Right lung (tissue), 5 donors: ENCODE results near the gene SPTLC2. TPM values are rescaled to one million over a fixed set of nuclear protein-coding genes. Genes with fewer than 3 reads are reported as not detected.
A peak's percentile ranks its signal among the peaks of the same experiment; 100 is the strongest.

ENCODE experiments used
- DNase-seq, 2 donors: peaks; one replicate each; pipeline ENCODE4 v3.0.0-alpha.2; 2013
- polyA plus RNA-seq, 5 donors: library from polyadenylated mRNA; unstranded; fragments of 120-200 nt; gene quantifications; one replicate each; pipeline versions ENCODE4 v1.2.1 to v1.2.3, GENCODE V29; 2013; ENCODE audit warnings: inconsistent platforms in 1 of 5, low replicate concordance in 1 of 5; ENCODE audit not compliant: insufficient read length in 5 of 5, insufficient read depth in 1 of 5

SPTLC2 gene
- polyA plus RNA-seq, 5 donors, result 22.7 to 37.2 (median 34.9) TPM

DNA sequence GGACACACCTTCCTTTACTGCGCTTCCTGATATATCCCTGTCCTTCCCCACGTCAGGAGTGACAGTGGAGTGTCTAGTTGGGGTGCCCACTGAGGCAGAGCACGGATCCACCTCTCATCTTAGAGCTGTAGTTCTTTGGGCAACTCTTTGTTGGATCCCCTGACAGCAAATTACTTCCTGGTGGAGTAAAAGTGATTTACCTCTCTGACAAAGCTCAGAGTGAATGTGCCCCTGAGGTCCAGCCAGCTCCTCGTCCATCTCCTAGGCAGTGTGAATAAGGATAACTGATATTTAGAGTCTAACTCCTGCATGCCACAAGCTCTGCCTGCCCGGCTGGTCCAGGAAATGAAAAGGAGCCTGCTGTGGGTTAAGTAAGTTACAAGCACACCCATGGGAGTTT, 142.5 kb downstream of the SPTLC2 start:
- DNase-seq, result no peak

DNA sequence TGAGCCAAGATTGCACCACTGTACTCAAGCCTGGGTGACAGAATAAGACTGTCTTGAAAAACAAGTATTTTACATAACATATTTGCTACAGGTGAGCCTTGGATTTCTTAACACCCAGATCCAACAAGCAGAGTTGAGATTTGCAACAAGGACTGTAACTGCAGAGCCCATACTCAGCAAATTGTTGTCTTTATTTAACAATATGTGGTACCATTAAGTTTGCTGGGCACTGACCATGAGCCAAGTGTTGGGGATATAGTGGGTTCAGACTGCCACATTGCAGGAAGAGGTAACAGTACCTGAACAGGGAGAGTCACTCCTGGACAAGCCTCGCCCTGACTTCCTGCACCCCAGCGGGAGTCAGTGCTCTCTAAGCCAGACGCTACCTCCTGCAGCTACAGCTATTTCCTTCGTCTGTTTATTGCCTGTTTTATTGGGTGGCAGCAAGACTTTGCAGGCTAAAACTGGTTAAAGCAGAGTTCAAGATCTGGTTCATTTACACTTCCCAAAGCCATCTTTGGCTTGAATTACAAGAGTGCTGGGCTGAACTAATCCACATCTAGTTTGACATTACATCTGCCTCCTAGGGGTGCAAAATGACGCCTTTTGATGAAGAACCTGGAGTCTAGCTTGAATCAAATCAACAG, 146.1 kb downstream of the SPTLC2 start:
- no peak for DNase-seq

GRCh38 chr14:77469539-77469938, 146.9 kb downstream of the SPTLC2 start:
- DNase-seq, result no peak

- no peak for DNase-seq
Measured at GRCh38 chr14:77469067-77469505, 147.4 kb downstream of the SPTLC2 start.

GRCh38 chr14:77467801-77468200, 148.6 kb downstream of the SPTLC2 start:
- DNase-seq, result no peak

DNA sequence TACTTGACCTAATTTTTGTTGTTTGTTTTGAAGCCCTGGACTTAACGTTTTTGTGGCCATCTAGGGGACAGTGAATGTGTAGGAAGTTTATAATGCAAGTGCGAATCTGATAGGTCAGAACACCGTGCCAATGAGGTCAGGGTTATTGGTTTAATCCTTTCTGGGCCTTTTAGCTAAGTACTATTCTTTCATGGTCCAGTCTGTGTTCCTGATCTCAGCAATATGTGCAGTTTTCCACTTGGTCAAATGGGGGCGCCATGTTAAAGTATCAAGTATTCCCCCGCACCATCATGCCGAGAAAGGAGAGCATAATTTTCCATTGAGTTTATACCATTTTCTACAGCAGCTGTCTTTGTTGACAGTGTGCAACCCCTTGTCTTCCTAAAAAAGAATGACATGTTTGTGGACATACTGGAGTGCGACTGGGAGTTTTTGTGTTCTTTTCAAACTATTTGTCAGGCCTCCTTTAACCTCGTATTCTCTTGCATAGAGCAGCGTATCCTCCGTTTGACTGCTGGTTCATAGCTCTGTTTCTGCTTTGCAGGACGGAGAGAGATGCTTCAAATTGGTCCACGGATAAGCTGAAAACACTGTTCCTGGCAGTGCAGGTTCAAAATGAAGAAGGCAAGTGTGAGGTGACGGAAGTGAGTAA, 157.2 kb downstream of the SPTLC2 start:
- DNase-seq, result peak; percentile 11 to 22

GRCh38 chr14:77458249-77458950, 158.0 kb downstream of the SPTLC2 start:
- no peak for DNase-seq

GRCh38 chr14:77457522-77458248, 158.8 kb downstream of the SPTLC2 start, which contains the start of the genes AHSA1 and VIPAS39:
Gene AHSA1 (plus strand): TSS chr14:77458093. CDS start chr14:77458190, 97 bp downstream.
Gene VIPAS39 (minus strand): TSS chr14:77457601. CDS start chr14:77454102, 3,499 bp downstream.
- peak; percentile 97 to 98 for DNase-seq

- DNase-seq, result no peak
Measured at GRCh38 chr14:77457115-77457521, 159.3 kb downstream of the SPTLC2 start.

Other genes starting within 250 kb of the SPTLC2 start
- 10 to 100 TPM; 13.4 to 19.9 (median 16.3) TPM for gene TMED8, start 239.5 kb downstream of the SPTLC2 start, polyA plus RNA-seq
- gene SAMD15, start 239.3 kb downstream of the SPTLC2 start, polyA plus RNA-seq, result 1 to 10 TPM; 3.0 to 5.7 (median 3.5) TPM
- gene NOXRED1, start 193.1 kb downstream of the SPTLC2 start, polyA plus RNA-seq, result 1 to 10 TPM; 1.5 to 3.0 (median 1.8) TPM
- 10 to 100 TPM; 25.8 to 38.9 (median 34.3) TPM for gene VIPAS39, start 159.0 kb downstream of the SPTLC2 start, polyA plus RNA-seq
- 100 to 1,000 TPM; 162 to 221 (median 174) TPM for gene AHSA1, start 158.5 kb downstream of the SPTLC2 start, polyA plus RNA-seq
- not detected for gene ISM2, start 117.8 kb downstream of the SPTLC2 start, polyA plus RNA-seq
- gene ALKBH1, start 91.4 kb upstream of the SPTLC2 start, polyA plus RNA-seq, result 10 to 100 TPM; 13.1 to 18.2 (median 15.6) TPM
- 10 to 100 TPM; 68.1 to 78.6 (median 73.7) TPM for gene SLIRP, start 91.5 kb upstream of the SPTLC2 start, polyA plus RNA-seq
- 10 to 100 TPM; 75.6 to 95.0 (median 89.4) TPM for gene SNW1, start 144.5 kb upstream of the SPTLC2 start, polyA plus RNA-seq
- 1 to 10 TPM; 4.9 to 6.9 (median 6.8) TPM for gene ADCK1, start 183.5 kb upstream of the SPTLC2 start, polyA plus RNA-seq